ENCODE data around the gene SPA17.

The SPA17 gene

GRCh38 chr11:124745835-124746620, 72.3 kb downstream of the SPA17 start:
- FAIRE-seq (peak; percentile 38), DNase-seq (ENCODE audit: insufficient read length) (peak; percentile 50)
- TF ChIP-seq TAF1 (IDR thresholded peaks at IDR 0.05; ENCODE audit: borderline replicate concordance, low read depth, low read length), result no peak
- no peak for TF ChIP-seq POLR2AphosphoS5 (IDR thresholded peaks at IDR 0.05; ENCODE audit: low read depth, low read length)
- TF ChIP-seq POLR2A (IDR thresholded peaks at IDR 0.05; ENCODE audit: low read depth, low read length), result no peak

- FAIRE-seq (peak; percentile 96), DNase-seq (ENCODE audit: insufficient read length) (peak; percentile 94)
- TF ChIP-seq TAF1 (IDR thresholded peaks at IDR 0.05; ENCODE audit: borderline replicate concordance, low read depth, low read length), result no peak
- TF ChIP-seq POLR2AphosphoS5 (IDR thresholded peaks at IDR 0.05; ENCODE audit: low read depth, low read length), result no peak
- TF ChIP-seq POLR2A (IDR thresholded peaks at IDR 0.05; ENCODE audit: low read depth, low read length), result no peak
Observed at GRCh38 chr11:124746621-124747243, 73.0 kb downstream of the SPA17 start.
